ENCODE results near the gene KRCC1.

The KRCC1 gene

GRCh38 chr2:88055371-88056128, at the start of gene KRCC1:
TSS of gene KRCC1 (minus strand) at chr2:88055783. CDS start at chr2:88028563, 27,220 bp downstream.
- peak; percentile 84 to 86 for DNase-seq (ENCODE audit: low read depth in 1 of 2, low spot score in 1 of 2)

DNA sequence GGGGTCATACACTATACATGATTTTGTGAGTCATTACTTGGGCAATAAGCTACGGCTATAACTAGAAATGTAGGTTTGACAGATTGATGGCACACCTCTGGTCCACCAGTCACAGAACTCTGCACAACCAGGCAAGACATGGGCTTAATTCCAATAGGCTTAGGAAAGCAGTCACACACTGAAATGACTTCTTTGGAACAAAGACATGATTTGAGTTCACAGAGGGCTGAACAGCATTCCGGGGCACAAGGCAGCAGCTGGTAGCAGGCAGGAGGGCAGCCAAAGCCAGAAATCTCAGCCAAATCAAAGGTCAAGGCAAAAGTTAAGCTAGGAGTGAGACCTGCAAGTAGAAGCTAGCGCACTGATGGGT, 44.9 kb upstream of the KRCC1 start:
- no peak for DNase-seq (ENCODE audit: low read depth in 1 of 2, low spot score in 1 of 2)

- no peak for DNase-seq (ENCODE audit: low read depth in 1 of 2, low spot score in 1 of 2)
Observed at GRCh38 chr2:88099798-88100488, 44.4 kb upstream of the KRCC1 start.

DNA sequence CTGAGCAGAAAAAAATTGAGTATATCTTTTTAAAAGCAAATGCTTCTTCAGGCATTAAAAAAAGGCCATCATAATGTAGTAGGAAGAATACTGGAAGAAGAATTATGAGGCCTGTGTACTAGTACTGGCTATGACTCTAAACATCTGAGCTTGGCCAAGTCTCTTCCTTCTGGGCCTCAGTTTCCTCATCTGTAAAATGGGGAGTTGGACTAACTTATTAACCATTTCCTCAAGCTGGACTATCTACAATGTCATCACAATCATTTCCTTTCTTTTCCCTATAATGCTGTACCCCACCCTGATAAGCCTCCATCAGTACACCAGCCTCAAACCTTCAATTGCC, 42.9 kb upstream of the KRCC1 start:
- DNase-seq (ENCODE audit: low read depth in 1 of 2, low spot score in 1 of 2), result no peak

DNA sequence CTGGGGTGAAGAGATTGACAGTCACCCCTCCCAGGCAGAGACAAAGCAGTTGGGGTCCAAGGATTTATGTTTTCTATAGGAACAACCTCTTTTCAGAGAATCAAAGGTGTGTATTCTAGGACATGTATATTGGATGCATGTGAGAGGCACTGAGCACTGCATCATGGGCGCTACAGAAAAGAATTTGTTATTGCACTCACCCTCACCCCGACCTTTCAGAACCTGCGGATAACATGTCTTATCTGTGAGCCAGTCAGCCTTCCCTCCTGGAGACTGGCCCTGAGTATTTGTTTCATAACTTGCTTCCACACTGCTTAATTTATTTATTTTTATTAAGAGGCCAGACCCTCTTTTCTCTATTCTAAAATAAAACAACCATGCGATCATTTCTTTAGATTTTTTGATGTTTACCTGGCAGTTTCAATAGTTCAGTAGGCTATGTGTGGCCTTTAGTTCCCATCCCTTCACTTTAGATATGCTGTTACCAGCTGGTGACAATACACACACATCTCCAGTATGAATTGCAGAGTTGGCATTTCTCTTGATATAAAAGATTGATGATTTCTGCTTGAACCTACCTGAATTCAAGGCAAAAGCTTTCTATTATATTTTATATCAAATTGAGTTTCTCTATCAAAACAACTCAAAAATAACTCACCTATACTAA, 42.4 kb upstream of the KRCC1 start:
- no peak for DNase-seq (ENCODE audit: low read depth in 1 of 2, low spot score in 1 of 2)

DNA sequence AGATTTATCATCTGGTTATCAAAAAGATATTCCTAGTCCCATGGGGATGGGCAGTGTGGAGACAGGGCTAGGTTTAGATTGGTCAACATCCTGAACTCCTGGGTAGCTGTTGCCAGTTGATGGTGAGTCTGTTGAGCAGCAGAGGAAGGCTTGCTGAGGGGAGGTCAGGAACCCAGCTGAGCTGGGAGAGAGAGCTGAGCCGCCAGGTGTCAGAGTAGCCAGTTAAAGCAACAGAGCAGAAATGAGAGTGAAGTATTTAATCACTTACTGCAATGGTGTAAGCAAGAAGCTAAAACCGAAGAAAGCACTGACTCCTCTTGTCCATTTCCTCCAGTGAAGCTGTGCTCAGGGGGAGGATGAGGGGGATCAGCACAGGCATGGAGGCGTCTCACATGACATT, 41.6 kb upstream of the KRCC1 start:
- no peak for DNase-seq (ENCODE audit: low read depth in 1 of 2, low spot score in 1 of 2)

DNA sequence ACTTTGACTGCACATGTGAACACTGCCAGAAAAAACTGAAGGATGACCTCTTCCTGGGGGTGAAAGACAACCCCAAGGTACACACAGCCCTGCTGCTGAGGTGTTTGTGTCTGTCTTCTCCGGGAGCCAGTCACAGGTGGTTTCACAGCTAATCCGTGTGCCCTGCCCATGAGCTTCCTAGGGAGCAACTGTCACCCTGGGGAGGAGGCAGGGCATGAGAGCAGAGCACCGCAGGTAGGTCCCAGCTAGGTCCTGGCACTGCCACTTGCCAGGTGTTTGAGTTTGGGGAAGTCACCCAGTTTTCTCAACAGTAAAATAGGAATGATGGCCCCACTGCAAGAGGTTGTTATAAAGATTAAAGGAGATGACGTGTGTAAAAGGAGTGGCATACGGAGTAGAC, 41.1 kb upstream of the KRCC1 start:
- no peak for DNase-seq (ENCODE audit: low read depth in 1 of 2, low spot score in 1 of 2)

GRCh38 chr2:88095022-88095421, 39.4 kb upstream of the KRCC1 start:
- DNase-seq (ENCODE audit: low read depth in 1 of 2, low spot score in 1 of 2), result no peak

- DNase-seq (ENCODE audit: low read depth in 1 of 2, low spot score in 1 of 2), result no peak
Observed at GRCh38 chr2:88092773-88093172, 37.2 kb upstream of the KRCC1 start.

DNA sequence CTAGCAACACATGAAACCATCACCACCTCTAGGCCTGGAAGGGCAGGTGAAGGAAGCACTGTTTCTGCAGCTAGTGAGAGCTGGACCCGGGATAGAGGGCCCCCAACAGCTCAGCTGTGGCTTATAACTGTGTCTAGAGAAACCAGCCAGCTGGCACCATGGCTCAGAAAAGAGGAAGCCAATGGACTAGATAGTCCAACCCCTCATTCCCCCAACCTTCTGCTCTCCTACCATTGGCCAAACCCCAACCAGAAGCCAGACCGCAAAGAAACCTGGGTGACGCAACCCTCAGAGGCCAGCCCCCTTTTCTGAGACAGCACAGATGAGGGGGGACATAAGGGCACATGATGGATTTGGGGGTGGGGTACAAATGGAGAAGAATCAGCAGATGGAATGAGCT, 36.4 kb upstream of the KRCC1 start:
- no peak for DNase-seq (ENCODE audit: low read depth in 1 of 2, low spot score in 1 of 2)

DNA sequence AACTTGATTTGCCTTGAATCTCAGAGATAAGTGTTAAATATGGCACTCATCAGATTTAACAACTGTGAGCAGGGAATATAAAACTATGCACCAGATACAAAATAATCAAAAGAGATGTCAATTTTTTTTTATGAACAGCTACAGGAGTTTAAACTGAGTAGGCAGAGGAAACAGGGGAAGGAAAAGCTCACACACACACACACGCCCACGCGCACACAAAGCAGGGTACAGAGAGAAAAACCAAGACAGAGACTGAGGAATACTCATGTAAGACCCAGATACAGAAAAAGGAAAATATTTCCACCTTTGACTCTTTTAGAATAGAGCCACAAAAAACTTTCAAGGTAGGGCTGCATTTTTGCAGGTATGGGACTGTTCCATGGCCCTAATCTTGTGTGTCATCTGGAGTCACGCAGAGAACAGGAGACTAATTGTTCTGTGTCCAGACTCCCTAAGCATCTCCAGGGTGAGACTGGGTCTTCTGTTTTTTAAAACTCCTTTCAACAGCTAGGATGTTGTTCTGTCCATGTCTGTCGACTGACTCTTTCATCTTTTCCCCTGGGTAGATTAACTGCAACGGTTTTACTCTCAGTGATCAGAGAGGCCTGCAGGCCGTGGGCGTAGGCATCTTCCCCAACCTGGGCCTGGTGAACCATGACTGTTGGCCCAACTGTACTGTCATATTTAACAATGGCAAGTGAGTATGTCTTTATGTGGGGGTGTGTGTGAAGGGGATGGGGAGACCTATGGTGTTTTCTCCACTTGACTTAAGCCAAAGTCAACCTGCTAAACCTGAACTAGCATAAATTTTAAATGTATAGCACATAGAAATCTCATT, 35.1 kb upstream of the KRCC1 start:
- peak in 1 of 2 donors; percentile 9 for DNase-seq (ENCODE audit: low read depth in 1 of 2, low spot score in 1 of 2)

GRCh38 chr2:88088999-88089398, 33.4 kb upstream of the KRCC1 start:
- DNase-seq (ENCODE audit: low read depth in 1 of 2, low spot score in 1 of 2), result no peak

GRCh38 chr2:88087763-88088162, 32.2 kb upstream of the KRCC1 start:
- DNase-seq (ENCODE audit: low read depth in 1 of 2, low spot score in 1 of 2), result no peak

GRCh38 chr2:88087073-88087472, 31.5 kb upstream of the KRCC1 start:
- no peak for DNase-seq (ENCODE audit: low read depth in 1 of 2, low spot score in 1 of 2)

DNA sequence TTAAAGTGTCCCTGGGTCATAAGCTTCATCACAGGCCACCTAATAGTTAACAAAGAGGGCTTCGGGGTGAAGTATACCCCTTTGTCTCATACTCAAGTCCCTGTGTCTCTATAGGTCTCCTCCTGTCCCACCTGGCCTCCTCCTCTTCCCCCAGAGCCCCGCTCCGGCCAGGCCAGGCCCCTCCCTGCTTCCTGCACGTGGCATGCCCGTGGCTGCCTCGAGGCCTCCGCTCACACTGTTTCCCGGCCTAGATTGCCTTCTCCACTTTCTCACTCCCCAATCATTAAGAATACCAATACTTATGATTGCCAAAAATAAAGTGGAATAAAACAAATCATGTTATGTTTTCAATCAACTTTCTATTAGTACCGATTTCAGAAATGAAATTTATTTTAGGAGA, 30.8 kb upstream of the KRCC1 start:
- DNase-seq (ENCODE audit: low read depth in 1 of 2, low spot score in 1 of 2), result no peak

DNA sequence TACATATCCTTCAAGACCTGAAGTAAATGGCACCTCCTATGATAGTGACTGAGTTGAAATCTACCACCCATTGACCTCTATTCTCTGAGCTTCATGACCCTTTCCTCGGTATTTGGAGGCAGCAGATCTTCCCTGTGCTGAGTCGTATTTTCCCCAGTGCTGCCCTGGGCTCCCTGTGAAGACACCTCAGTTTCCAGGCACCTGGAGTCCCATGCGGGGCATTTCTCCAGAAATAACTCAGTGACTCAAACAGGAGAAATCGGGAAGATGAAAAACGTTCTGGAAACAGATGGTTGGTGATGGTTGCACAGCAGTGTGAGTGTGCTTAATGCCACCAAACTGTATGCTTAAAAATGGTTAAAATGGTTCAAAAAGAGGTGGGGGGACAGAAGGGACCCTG, 30.0 kb upstream of the KRCC1 start:
- DNase-seq (ENCODE audit: low read depth in 1 of 2, low spot score in 1 of 2), result no peak

- DNase-seq (ENCODE audit: low read depth in 1 of 2, low spot score in 1 of 2), result no peak
Observed at GRCh38 chr2:88085099-88085498, 29.5 kb upstream of the KRCC1 start.

GRCh38 chr2:88082781-88083180, 27.2 kb upstream of the KRCC1 start:
- DNase-seq (ENCODE audit: low read depth in 1 of 2, low spot score in 1 of 2), result no peak

DNA sequence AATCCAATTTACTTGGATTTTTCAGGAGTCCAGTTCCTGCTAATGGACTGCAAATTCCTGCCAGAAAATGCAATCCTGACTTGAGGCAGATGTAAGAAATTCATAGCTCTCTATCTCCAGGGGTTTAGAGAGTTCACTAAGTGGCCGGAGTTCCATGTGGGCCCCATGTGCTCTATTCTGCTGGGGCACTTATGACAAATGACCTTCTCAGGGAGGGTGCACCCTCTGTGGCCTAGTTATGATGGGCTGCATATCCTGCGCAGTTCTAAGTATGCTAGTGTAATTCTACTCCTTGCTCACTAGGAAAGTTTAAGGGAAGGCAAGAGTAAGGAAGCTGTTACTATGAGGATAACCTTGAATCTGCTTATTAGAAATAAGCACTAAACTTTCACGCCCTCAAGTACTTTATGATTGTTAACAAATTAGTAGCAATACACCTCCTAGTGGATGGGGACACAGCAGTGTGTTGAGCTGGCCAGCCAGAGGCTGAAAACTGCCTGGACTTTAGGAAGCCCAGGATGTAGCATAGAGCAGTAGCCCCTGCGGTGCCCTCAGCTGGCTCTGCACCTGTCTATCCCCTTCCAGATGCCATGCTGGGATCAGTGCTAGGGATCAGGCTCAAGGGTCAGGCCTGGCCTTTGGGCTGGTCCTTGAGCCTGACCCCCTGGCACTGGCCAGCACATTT, 26.5 kb upstream of the KRCC1 start:
- no peak for DNase-seq (ENCODE audit: low read depth in 1 of 2, low spot score in 1 of 2)

DNA sequence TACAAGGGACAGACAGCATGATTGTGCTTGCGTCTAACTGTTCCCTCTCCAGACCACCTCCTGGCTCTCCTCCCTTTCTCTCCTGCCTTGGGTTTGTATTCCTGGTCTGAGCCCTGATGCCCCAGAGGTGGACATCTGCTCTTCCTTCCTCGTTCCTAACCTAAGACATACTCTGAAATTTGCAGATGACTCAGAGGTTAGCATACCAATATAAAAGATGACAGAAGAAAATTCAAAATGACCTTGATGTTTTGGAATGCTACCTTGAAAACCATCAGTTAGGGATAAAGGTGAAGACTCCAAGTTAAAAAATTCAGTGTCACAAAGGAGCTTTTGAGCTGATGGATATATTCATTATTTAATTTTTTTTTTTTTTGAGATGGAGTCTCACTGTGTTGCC, 25.0 kb upstream of the KRCC1 start:
- no peak for DNase-seq (ENCODE audit: low read depth in 1 of 2, low spot score in 1 of 2)

- no peak for DNase-seq (ENCODE audit: low read depth in 1 of 2, low spot score in 1 of 2)
Observed at GRCh38 chr2:88078643-88079172, 23.1 kb upstream of the KRCC1 start.

Data from activated CD4-positive, alpha-beta T cell treated with anti-CD3 and anti-CD28 coated beads, Interleukin-2, amount 50 U/mL, for 24 hours (primary cell).